ENCODE measurements around the gene BMAL1. TPM values are rescaled to one million over a fixed set of nuclear protein-coding genes. Genes with fewer than 3 reads are reported as not detected.

The BMAL1 gene
- total RNA-seq: 10 to 100 TPM; 41.6 to 44.7 TPM

- Mint-ChIP-seq H3K27me3 (no peaks in the 10 kb centered on the region), H3K27ac (peak within 1 kb of the TSS; percentile 97), H3K9me3 (no peaks in the 10 kb centered on the region), H3K4me3 (peak within 1 kb of the TSS; percentile 100), H3K36me3 (ENCODE audit: low read depth) (peaks cover 27% of the 10 kb centered on the region), H3K4me1 (peaks cover 46% of the 10 kb centered on the region)
- ATAC-seq (replicated peaks): peak; percentile 24
Measured at GRCh38 chr11:13277768-13278608, at the start of gene BMAL1. Gene BMAL1 (plus strand): TSS chr11:13277790. CDS start chr11:13354309, 76,519 bp downstream.

- H3K36me3 Mint-ChIP-seq (ENCODE audit: low read depth): no peaks in the 10 kb centered on the region
- no peaks in the 10 kb centered on the region for H3K9me3 Mint-ChIP-seq
- ATAC-seq (replicated peaks): peak; percentile 57
- no peaks in the 10 kb centered on the region for H3K27me3 Mint-ChIP-seq
- H3K4me3 Mint-ChIP-seq: no peak overlapping the region
- no peak overlapping the region for H3K27ac Mint-ChIP-seq
- no peaks in the 10 kb centered on the region for H3K4me1 Mint-ChIP-seq
Measured at GRCh38 chr11:13228572-13228971, 49.0 kb upstream of the BMAL1 start.

- ATAC-seq (replicated peaks): no peak
- Mint-ChIP-seq H3K9me3 (no peaks in the 10 kb centered on the region), H3K27me3 (peaks cover 3% of the 10 kb centered on the region), H3K27ac (no peak overlapping the region), H3K4me1 (no peaks in the 10 kb centered on the region), H3K36me3 (ENCODE audit: low read depth) (no peaks in the 10 kb centered on the region), H3K4me3 (no peak overlapping the region)
Measured at GRCh38 chr11:13229136-13229535, 48.5 kb upstream of the BMAL1 start.

- no peak overlapping the region for H3K27ac Mint-ChIP-seq
- no peaks in the 10 kb centered on the region for H3K9me3 Mint-ChIP-seq
- no peak overlapping the region for H3K4me3 Mint-ChIP-seq
- no peak for ATAC-seq (replicated peaks)
- peaks cover 3% of the 10 kb centered on the region for H3K27me3 Mint-ChIP-seq
- H3K4me1 Mint-ChIP-seq: no peaks in the 10 kb centered on the region
- no peaks in the 10 kb centered on the region for H3K36me3 Mint-ChIP-seq (ENCODE audit: low read depth)
Measured at GRCh38 chr11:13229711-13230318, 47.8 kb upstream of the BMAL1 start.

- Mint-ChIP-seq H3K36me3 (ENCODE audit: low read depth) (no peaks in the 10 kb centered on the region), H3K27me3 (peaks cover 7% of the 10 kb centered on the region), H3K9me3 (no peaks in the 10 kb centered on the region), H3K4me3 (no peak overlapping the region), H3K27ac (no peak overlapping the region), H3K4me1 (no peaks in the 10 kb centered on the region)
- ATAC-seq (replicated peaks): no peak
Measured at GRCh38 chr11:13233173-13233745, 44.3 kb upstream of the BMAL1 start.

- H3K36me3 Mint-ChIP-seq (ENCODE audit: low read depth): no peaks in the 10 kb centered on the region
- no peak for ATAC-seq (replicated peaks)
- no peak overlapping the region for H3K4me3 Mint-ChIP-seq
- no peaks in the 10 kb centered on the region for H3K4me1 Mint-ChIP-seq
- no peak overlapping the region for H3K27ac Mint-ChIP-seq
- H3K9me3 Mint-ChIP-seq: no peaks in the 10 kb centered on the region
- H3K27me3 Mint-ChIP-seq: peaks cover 7% of the 10 kb centered on the region
Measured at GRCh38 chr11:13235895-13236294, 41.7 kb upstream of the BMAL1 start.

GRCh38 chr11:13236626-13237025, 41.0 kb upstream of the BMAL1 start:
- Mint-ChIP-seq H3K27me3 (peaks cover 7% of the 10 kb centered on the region), H3K4me1 (no peaks in the 10 kb centered on the region), H3K27ac (no peak overlapping the region), H3K36me3 (ENCODE audit: low read depth) (no peaks in the 10 kb centered on the region), H3K9me3 (no peaks in the 10 kb centered on the region), H3K4me3 (no peak overlapping the region)
- no peak for ATAC-seq (replicated peaks)

- no peak overlapping the region for H3K27ac Mint-ChIP-seq
- no peaks in the 10 kb centered on the region for H3K9me3 Mint-ChIP-seq
- H3K4me1 Mint-ChIP-seq: no peaks in the 10 kb centered on the region
- peaks cover 7% of the 10 kb centered on the region for H3K27me3 Mint-ChIP-seq
- no peaks in the 10 kb centered on the region for H3K36me3 Mint-ChIP-seq (ENCODE audit: low read depth)
- no peak for ATAC-seq (replicated peaks)
- H3K4me3 Mint-ChIP-seq: no peak overlapping the region
Measured at GRCh38 chr11:13237761-13238160, 39.8 kb upstream of the BMAL1 start.

GRCh38 chr11:13238879-13239514, 38.6 kb upstream of the BMAL1 start:
- Mint-ChIP-seq H3K9me3 (no peaks in the 10 kb centered on the region), H3K4me1 (no peaks in the 10 kb centered on the region), H3K27ac (no peak overlapping the region), H3K36me3 (ENCODE audit: low read depth) (no peaks in the 10 kb centered on the region), H3K4me3 (no peak overlapping the region), H3K27me3 (peaks cover 10% of the 10 kb centered on the region)
- peak; percentile 65 for ATAC-seq (replicated peaks)

- Mint-ChIP-seq H3K4me1 (no peaks in the 10 kb centered on the region), H3K4me3 (no peak overlapping the region), H3K36me3 (ENCODE audit: low read depth) (no peaks in the 10 kb centered on the region), H3K27ac (no peak overlapping the region), H3K9me3 (no peaks in the 10 kb centered on the region), H3K27me3 (peaks cover 24% of the 10 kb centered on the region)
- no peak for ATAC-seq (replicated peaks)
Measured at GRCh38 chr11:13242564-13242963, 35.0 kb upstream of the BMAL1 start.

GRCh38 chr11:13247606-13248296, 29.8 kb upstream of the BMAL1 start:
- no peaks in the 10 kb centered on the region for H3K9me3 Mint-ChIP-seq
- H3K4me1 Mint-ChIP-seq: no peaks in the 10 kb centered on the region
- no peak overlapping the region for H3K27ac Mint-ChIP-seq
- H3K4me3 Mint-ChIP-seq: no peak overlapping the region
- H3K36me3 Mint-ChIP-seq (ENCODE audit: low read depth): no peaks in the 10 kb centered on the region
- ATAC-seq (replicated peaks): no peak
- peaks cover 25% of the 10 kb centered on the region for H3K27me3 Mint-ChIP-seq

GRCh38 chr11:13249177-13249576, 28.4 kb upstream of the BMAL1 start:
- Mint-ChIP-seq H3K27ac (no peak overlapping the region), H3K4me3 (no peak overlapping the region), H3K9me3 (no peaks in the 10 kb centered on the region), H3K4me1 (no peaks in the 10 kb centered on the region), H3K36me3 (ENCODE audit: low read depth) (no peaks in the 10 kb centered on the region), H3K27me3 (peaks cover 19% of the 10 kb centered on the region)
- no peak for ATAC-seq (replicated peaks)

GRCh38 chr11:13249992-13250391, 27.6 kb upstream of the BMAL1 start:
- ATAC-seq (replicated peaks): peak; percentile 45
- Mint-ChIP-seq H3K27ac (no peak overlapping the region), H3K4me1 (no peaks in the 10 kb centered on the region), H3K4me3 (no peak overlapping the region), H3K9me3 (no peaks in the 10 kb centered on the region), H3K36me3 (ENCODE audit: low read depth) (no peaks in the 10 kb centered on the region), H3K27me3 (peaks cover 13% of the 10 kb centered on the region)

GRCh38 chr11:13251966-13252365, 25.6 kb upstream of the BMAL1 start:
- ATAC-seq (replicated peaks): no peak
- no peak overlapping the region for H3K4me3 Mint-ChIP-seq
- H3K27me3 Mint-ChIP-seq: peaks cover 7% of the 10 kb centered on the region
- H3K36me3 Mint-ChIP-seq (ENCODE audit: low read depth): no peaks in the 10 kb centered on the region
- no peak overlapping the region for H3K27ac Mint-ChIP-seq
- no peaks in the 10 kb centered on the region for H3K9me3 Mint-ChIP-seq
- no peaks in the 10 kb centered on the region for H3K4me1 Mint-ChIP-seq

All from activated T-helper 17 cell treated with anti-CD3 and anti-CD28 coated beads, Interleukin-2, amount 50 U/mL, for 72 hours (primary cell).